Suprapubic skin (tissue), 3 donors: ENCODE results near the gene SLC10A3.

Experiments
- POLR2A ChIP-seq, 2 donors: fragments of 450-650 bp; IDR thresholded peaks; one replicate each; pipeline ENCODE4 v1.6.1; 2017; ENCODE audit warnings: antibody characterized with exemption in 2 of 2, mild to moderate bottlenecking in 2 of 2, moderate library complexity in 2 of 2
- TF ChIP-seq, protein P1 (sequence below), 2 donors: fragments of 200-600 bp in 1 of 2; fragments of 450-650 bp in 1 of 2; sonication (generic) in 1 of 2; IDR thresholded peaks; one replicate each; pipeline ENCODE4 v1.5.1; 2016 to 2019; ENCODE audit warnings: antibody characterized with exemption in 2 of 2, mild to moderate bottlenecking in 1 of 2, moderate library complexity in 1 of 2

DNA sequence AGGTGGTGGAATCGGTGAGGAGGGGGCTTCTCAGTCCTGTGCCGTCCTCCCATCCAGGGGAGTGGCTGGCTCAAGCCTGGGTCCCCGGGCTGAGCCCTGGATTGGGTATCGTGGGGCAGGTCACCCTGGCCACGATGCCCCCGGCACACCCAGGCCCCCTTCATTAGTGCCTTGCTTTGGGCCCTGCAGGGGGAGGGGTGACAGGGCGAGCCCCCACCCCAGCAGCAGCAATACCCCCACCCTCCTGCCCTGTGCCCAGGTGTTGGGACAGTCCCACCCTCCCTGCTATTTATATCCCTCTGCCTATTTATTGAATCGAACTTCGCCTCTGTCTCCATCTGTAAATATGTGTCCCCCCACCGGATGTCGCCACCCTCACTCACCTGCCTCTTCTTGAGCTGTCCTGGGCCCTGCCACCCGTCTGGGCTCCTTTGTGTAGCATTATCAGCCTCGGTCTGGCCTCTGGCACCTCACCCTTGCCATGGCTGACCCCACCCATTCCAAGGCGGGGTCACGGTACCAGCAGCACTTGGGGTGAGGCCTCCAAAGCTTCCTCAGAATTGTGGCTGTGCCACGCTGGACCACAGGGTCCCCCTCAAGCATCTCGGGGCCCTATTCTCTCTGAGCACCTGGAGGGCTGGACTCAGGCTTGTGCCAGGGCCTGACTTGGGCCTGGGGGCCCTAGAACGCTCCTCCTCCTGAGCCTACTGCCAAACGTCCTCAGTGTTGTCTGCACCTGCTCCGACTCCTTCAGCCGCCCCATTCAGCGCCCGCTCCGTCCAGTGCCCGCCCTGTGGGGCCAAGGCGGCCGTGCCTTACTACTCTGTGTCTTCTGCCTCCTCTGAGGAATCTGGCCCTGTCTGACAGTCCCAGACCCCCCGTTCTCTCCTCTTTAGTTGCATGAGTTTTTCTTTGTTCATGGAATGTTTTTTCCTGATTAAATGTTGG lies 17.5 kb downstream of the SLC10A3 start:
- no peak for TF ChIP-seq POLR2A (IDR thresholded peaks at IDR 0.05)
- TF ChIP-seq, protein P1, sequence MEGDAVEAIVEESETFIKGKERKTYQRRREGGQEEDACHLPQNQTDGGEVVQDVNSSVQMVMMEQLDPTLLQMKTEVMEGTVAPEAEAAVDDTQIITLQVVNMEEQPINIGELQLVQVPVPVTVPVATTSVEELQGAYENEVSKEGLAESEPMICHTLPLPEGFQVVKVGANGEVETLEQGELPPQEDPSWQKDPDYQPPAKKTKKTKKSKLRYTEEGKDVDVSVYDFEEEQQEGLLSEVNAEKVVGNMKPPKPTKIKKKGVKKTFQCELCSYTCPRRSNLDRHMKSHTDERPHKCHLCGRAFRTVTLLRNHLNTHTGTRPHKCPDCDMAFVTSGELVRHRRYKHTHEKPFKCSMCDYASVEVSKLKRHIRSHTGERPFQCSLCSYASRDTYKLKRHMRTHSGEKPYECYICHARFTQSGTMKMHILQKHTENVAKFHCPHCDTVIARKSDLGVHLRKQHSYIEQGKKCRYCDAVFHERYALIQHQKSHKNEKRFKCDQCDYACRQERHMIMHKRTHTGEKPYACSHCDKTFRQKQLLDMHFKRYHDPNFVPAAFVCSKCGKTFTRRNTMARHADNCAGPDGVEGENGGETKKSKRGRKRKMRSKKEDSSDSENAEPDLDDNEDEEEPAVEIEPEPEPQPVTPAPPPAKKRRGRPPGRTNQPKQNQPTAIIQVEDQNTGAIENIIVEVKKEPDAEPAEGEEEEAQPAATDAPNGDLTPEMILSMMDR (IDR thresholded peaks at IDR 0.05), result no peak
